Cardiac septum (tissue), 1 donor: ENCODE measurements around the gene GSX1. TPM values are rescaled to one million over a fixed set of nuclear protein-coding genes. Genes with fewer than 3 reads are reported as not detected.

ENCODE experiments used
- DNase-seq: peaks from one replicate; pipeline ENCODE4 v3.0.0-alpha.2; 2020; ENCODE audit warnings: low spot score
- intact Hi-C: fragments of 100-400 bp; cut with DNase I; formaldehyde crosslinking; loops from one replicate; pipeline ENCODE4 v1.14.0; 2022
- total RNA-seq: library from RNA; stranded (reverse); fragmentation: NEBNext Ultra II Directional; extraction: Animal tissue kit (Norgen Biotek cat#: 25700); gene quantifications from one replicate; pipeline ENCODE4 v1.2.1, GENCODE V29; 2021
- donor health status: DM: no; HTN: no; CAD: no.

Gene GSX1
- total RNA-seq, 1 donor from 2014 or later: not detected

- no peak for DNase-seq
- intact Hi-C loops: loop anchor here (5.0 to 10.0 kb wide), 4 partner anchors 130 to 840 kb away; no protein-coding TSS in a partner anchor
These were observed 32.8 kb downstream of the GSX1 start for GRCh38 chr13:27825072-27825471.

- DNase-seq: peak; percentile 85
- intact Hi-C loops: loop anchor here (2.0 to 10.0 kb wide), 5 partner anchors 128 to 842 kb away; no protein-coding TSS in a partner anchor
These were observed 34.4 kb downstream of the GSX1 start for GRCh38 chr13:27826379-27827353.

DNA sequence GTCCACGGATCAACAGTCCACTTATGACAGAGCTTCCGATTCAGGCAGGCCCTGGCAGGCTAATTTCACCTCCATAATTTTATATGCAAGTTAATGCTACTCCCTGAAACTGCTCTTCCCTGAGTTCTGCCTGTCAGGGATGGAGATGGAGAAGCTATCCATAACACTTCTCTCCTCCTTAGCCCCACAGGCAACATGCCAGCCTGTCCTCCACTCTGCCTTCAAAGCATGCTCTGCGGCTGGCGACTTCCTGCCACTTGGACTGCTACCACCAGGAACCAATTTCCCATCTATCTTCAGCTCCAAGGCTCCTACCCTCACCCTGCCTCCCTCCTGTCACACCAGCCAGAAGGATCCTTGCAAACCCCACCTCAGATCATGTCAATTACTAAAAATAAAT, 35.4 kb downstream of the GSX1 start:
- DNase-seq: peak; percentile 15
- intact Hi-C loops: loop anchor here (2.0 to 10.0 kb wide), 6 partner anchors 127 to 843 kb away; no protein-coding TSS in a partner anchor

DNA sequence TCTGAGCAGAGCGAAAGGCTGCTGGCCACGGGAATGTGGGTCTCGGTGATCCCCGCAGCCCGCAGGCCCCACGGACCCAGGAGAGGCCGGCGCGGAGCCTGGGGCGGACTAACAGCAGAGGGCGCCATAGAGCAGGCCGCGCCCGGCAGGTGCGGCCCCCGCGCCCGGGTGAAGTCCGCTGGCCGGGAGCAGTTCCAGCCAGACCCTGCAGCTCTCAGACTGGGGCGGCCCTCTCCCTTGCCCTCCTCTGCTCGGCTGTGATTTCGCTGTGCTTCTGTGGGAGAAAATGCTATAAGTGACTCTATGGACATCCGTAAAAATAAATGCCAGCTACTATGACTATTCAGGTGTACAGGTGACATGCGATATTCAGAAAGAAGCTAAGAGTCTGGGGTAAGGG, 37.7 kb downstream of the GSX1 start:
- intact Hi-C loops: no loop called here
- peak; percentile 79 for DNase-seq

GRCh38 chr13:27833206-27833605, 40.9 kb downstream of the GSX1 start:
- intact Hi-C loops: no loop called here

GRCh38 chr13:27834095-27834494, 41.8 kb downstream of the GSX1 start:
- intact Hi-C loops: no loop called here
- DNase-seq: peak; percentile 58

More at GRCh38 chr13:27833206-27833605, 40.9 kb downstream of the GSX1 start:
- DNase-seq: peak; percentile 54

DNA sequence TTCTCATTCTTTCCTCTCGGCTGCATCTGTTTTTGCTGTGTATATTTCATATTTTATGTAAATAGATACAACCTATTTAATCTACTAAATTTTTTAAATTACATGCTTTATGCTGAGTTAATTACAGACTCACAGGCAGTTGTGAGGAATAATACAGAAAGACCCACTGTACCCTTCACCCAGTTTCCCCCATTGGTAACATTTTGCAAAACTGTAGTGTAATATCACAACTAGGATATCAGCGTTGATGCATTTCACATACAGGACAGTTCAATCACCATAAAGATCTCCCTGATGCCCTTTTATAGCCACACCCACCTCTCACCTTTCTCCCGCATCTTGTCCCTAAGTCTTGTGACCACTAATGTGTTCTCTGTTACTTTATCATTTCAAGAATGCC, 43.5 kb downstream of the GSX1 start:
- no peak for DNase-seq
- intact Hi-C loops: no loop called here

DNA sequence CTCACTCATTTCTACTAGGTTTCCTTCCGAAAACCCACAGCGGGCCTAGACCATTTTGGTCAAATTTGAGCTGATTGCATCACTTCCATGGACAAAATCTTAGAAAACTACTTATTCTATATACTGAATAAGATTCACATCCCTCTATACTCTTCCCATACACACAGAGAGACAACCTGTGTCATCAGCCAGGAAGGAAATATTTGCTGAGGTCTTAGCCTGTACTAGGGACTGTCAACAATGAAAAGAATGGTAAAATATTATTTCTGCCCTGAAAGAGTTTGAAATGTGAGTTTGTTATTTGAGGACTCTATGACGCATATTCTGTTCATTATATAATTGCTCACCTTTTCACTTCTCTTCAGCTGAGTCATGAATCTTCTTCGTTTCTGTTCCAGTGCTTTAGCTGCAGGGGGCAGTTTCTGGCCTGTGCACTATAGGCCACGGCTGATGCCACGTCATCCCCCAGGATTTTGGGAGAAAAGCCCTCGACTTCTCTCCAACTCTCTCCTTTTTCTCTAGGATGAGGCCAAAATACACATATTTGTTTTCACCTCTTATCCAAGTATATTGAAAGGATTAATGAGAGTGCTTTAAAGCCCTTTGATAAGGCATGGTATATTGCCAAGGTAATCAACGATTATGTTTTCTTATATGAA, 47.7 kb downstream of the GSX1 start:
- DNase-seq: peak; percentile 51
- intact Hi-C loops: no loop called here

DNA sequence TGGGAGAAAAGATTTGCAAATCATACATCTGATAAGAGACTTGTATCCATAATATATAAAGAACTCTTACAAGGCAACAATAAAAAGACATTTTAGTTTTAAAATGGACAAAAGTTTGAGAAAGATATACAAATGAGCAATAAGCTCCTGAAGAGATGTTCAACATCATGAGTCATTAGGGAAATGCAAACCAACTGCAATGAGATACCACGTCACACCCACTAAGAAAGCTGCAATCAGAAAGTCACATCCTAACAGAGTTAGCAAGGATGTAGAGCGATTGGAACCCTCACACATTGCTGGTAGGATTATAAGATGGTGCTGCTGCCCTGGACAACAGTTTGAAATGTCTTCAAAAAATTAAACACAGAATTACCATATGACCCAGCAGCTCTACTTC, 50.3 kb downstream of the GSX1 start:
- intact Hi-C loops: no loop called here
- no peak for DNase-seq

Other genes with a start within 250 kb of the GSX1 start
- gene LNX2, start 172.0 kb upstream of the GSX1 start, total RNA-seq: 15.8 TPM
- gene POLR1D, start 170.6 kb upstream of the GSX1 start, total RNA-seq: 80.6 TPM
- not detected for gene PDX1, start 127.5 kb downstream of the GSX1 start, total RNA-seq
- not detected for gene CDX2, start 176.8 kb downstream of the GSX1 start, total RNA-seq
- not detected for gene URAD, start 196.2 kb downstream of the GSX1 start, total RNA-seq